Activated CD4-positive, CD25-positive, alpha-beta regulatory T cell (primary cell): Measurements from ENCODE around the gene CD247.

Source experiments
- DNase-seq, 4 experiments: peaks; one replicate each; lab custom pipeline; 2025; lab: John Stamatoyannopoulos, UW

Gene CD247

DNA sequence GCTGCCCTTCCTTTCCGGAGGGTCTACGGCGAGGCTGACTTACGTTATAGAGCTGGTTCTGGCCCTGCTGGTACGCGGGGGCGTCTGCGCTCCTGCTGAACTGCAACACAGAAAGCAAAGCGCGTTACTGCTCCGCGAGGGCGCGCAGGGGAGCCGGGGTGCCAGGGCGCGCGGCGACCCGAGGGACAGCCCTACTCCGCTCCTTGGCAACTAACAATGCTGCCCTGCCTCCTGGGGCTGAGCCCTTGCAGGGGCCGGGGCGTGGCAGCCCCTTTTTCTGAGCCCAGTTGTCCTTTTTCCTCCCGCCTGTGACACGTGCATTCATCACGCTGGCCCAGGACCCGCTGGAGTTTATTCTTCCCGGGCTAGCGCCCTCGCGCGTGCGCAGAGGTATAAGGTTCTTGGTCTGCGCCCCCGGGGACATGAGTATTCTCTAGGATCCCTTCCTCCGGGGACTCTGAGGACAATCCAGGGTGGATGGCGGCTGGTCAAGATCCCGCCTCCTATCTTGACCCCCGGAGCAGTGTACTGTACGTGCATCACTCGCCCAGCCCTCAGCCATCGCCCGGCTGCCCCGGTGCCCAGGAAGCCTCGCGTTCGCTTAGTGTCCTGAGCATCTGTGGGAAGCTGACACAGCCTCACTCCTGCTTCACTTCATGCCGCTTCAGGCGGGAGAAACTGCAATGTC is 78.9 kb downstream of the CD247 start:
- DNase-seq, result no peak

DNA sequence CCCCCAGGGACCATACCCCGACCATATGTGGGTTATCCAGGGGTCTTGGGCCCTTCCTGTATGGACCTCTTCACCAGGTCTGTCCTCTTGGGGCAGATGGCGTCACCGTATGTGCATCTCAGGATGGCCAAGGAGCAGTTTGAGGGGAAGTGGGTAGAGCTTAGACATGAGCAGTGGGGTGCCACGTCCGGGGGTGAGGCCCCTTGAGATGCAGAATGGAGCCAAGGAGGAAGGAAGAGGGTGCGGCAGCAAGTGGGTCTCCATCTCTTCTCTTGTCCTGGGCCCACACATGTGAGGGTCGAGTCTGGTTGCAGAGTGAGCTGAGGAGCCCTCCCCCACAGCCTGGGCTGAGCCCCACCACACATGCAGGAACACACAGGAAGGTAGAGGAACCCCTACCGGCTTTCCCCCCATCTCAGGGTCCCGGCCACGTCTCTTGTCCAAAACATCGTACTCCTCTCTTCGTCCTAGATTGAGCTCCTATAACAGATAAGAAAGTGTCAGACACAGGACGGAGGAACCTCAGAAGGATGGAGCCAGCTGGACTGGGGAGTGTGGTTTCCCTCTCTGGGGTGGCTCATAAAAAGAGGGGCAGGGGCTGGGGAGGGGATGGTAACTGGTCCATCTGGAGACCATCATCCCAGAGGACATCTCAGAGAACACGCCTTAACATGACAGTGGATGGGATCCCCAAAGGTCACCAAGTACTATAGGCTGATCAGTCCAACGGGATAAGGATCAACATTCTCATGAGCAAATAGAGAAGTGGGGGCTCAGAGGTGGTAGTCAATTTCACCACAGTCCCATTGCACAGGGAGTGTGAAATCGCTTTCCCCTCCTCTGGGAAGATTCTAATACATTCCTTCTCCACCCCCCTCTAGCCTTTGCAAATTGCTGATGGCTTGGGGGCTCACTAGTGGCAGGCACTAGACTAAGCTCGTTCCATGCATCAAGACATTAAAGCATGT is 79.9 kb downstream of the CD247 start:
- no peak for DNase-seq

DNA sequence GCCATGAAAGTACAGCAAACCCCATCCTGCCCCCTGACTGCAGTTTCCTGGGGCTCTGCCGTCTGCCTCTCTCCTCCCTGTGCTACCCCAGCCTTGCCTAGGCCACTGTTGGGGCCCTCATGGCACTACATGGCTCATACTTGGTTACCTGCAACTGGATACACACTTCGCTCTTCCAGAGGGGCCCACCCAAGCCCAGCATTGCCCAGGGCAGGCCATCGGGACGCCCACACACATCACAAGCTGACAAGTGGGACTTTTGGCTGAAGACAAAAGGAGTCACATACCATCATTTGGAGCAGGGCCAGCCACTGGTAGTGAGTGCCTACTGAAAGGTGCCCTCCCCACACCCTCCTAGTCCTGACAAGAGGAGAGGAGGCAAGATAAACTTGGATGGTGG is 82.8 kb downstream of the CD247 start:
- no peak for DNase-seq

DNA sequence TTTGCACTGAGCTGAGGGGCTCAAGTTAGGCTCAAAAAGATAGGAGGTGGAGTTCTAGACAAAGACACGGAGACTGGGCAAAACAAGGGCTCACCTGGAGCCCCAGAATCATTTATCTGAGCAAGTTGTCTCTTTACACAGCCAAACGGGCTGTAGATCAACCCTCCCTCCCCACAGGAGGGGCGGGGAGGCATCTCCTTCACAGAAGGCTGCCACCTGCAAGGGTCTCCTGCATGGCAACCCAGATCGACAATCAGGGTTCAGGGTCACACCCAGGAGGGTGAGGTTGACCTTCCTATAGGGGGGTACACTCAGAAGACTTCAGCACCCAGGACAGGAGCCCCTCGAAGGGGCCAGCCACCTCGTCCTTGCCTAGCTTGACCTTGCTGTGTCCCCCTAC is 84.0 kb downstream of the CD247 start:
- no peak for DNase-seq

- DNase-seq, result no peak
Observed at GRCh38 chr1:167433884-167434283, 84.4 kb downstream of the CD247 start.

DNA sequence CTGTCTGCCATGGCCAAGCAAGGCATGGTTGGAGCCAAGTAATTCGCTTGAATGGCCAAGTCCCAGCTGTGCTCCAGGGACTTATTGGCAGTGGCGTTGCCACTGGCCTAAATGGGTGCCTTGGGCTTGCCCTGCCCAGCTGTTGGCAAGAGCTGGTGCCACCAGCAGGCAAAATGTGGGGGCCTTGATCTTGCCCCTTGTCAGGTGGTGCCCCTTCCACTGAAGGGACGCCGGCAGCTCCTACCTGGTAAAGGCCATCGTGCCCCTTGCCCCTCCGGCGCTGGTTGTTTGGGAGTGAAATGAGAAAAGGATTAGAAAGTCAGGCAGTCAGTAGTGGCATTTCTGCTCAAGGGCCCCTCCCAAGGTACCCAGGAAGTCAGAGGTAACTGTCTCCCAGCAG is 85.5 kb downstream of the CD247 start:
- no peak for DNase-seq

DNA sequence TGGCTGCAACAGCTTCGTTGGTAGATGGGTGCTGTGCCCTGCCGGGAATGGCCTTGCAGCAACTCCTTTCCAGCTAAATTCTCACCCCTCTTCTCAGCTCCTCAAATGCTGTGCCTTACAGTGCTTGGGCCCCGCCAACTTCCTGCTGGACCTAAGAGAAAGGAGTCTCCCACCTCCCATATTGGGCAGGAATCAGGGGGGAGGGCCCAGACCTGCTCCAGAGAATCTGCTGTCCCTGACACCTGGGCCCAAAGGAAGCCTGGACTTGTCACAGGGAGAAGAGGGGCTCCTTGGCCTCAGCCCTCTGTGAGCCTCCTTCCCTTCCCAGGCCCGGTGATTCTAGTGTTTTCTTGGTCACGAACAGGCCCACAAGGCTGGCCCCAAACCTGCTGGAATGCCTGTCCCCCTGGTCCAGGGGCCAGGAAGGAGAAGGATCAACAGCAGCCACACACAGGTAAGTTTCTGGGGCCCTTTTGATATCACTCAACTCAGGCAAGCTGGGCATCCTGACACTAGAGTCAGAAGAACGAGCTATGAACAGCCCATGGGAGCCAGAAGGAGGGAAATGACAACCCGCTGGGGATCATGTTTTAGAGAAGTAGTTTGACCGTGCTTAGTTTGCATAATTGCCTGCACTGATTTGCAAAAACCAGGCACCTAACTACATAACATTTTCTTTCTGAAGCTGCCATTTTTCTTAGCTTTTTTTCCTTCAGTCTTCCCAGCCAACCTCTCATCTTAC is 86.2 kb downstream of the CD247 start:
- DNase-seq, result no peak

- no peak for DNase-seq
Observed at GRCh38 chr1:167431261-167431908, 86.9 kb downstream of the CD247 start.

DNA sequence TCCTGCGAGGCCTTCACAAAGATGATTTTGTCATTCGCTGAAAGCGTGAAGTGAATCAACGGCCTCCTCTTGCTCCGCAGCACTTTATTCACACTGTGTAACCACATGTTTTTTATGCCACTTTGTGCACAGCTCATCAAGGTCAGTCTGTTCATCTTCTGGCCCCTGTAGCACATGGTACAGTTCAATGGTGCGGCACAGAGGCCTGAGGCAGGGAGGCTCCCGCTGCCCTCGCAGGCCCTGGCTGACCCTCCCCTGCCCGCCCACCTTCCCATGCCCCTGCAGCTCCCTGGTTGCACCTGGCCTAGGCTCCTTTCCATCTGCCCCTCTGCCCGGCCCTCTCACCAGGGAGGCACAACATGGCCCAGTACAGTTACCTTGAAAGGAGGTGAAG is 87.5 kb downstream of the CD247 start:
- no peak for DNase-seq

DNA sequence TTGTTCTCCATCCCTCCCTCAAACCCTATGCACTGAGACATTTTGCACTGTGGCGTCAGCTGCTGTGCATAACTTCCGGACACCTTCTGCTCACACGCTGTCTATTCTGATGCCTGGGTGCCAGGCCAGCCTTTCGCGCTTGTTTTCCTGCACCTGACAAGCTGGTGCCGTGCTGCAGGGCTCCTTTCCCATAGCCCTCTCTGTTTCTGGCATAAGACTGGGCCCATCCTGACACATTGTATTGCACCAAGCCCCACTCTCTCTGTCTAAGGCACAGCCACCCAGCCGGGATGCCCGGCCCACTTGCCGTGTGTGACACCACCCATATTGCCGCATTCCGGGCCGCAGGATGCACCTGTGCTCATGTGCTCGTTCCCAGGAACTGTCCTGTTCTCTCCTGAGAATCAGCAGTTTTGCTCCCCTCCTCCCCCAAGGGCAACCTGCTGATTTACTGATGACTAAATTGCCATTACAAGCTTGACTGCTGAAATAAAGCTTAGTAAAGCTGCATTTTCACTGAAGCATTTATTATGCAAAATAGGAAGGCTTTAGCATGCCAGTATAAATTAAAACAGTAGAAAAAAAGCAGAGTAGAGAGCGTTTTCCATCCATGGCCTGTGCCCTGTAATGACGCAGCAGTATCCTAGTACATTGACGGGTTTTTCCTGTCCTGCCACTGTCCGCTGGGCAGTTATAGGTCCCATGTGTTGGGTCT is 88.0 kb downstream of the CD247 start:
- no peak for DNase-seq

GRCh38 chr1:167429612-167430011 is 88.7 kb downstream of the CD247 start:
- DNase-seq, result no peak

- DNase-seq, result no peak
Observed at GRCh38 chr1:167428395-167428794, 89.9 kb downstream of the CD247 start.

DNA sequence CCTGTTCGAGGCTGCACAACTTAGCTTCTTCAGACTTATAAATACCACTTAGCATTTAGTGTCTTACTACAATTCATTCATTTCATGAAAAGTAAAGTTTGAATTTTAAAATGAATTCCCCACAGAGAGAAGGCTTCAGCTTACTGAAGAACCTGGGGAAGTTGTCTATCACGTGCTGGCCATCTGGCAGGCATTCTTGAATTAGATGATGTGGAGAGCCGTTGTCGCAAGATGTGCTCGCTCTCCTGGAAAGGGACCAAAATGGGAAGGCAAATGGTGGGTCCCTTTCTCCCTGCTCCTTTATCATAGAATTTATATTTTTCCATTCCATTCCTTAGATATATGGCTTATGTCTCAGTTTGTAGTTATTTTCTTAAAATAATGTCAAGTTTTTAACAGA is 90.5 kb downstream of the CD247 start:
- no peak for DNase-seq

- DNase-seq, result no peak
Observed at GRCh38 chr1:167426716-167427115, 91.6 kb downstream of the CD247 start.

DNA sequence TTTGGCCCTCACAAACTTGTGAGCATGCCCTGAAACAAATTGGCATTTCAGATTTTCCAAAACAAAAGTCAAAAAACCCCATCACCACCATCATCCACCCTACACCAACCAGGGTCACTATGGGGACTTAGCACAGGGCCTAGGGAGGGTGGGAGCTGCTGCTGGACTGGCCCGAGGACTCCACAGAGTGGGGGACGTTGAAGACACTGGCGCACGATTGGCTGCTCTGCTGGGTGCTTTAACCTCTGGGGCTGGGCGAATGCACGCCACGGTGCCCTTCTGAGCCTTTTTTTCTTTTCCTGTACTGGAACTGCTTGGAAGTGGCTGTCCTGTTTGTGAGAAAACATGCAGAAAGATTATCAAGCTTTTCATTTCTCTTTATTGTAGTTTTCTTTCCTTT is 92.8 kb downstream of the CD247 start:
- no peak for DNase-seq

DNA sequence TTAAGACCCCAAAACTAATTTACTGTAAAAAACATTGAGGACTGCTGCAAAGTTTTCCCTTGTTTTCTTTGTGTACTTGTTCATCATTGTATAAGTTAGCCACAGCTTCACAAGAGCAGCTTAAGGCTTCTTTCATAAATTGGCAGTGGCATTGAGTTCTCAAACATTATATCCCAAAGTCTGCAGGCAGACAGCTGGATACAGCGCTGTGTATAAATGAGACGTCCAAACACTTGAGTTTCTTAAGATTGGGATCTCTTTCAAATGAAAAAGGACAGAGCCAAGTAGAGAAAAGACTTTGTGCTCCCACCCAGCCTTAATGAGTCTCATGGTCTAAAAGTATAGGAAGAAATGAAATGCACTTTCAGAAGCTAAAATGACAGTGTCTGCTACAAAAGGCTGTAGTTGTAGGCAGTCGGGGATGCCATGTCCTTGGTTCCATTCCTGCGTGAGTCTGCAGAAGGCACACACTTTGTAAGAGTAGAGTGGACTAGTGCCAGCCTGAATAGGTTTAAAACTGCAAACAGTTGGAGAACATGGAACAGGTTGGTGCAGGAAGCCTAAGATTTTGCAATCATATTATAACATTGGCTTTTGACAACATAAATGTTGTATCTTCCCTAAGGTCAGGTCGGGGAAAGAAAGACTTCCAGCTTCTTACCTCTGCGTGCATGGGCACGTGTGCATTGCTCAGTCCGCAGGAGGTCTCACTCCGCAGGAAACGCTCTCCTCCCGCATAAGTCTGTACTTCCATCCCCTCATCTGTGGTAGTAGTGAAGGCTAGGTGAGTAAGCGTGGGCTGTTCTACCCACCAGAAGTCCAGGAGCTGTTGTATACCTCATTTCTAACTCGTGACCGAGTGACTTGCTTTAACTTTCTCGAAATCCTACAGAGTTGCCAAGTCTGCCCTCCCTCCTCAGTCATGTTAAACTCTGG is 94.4 kb downstream of the CD247 start:
- no peak for DNase-seq

DNA sequence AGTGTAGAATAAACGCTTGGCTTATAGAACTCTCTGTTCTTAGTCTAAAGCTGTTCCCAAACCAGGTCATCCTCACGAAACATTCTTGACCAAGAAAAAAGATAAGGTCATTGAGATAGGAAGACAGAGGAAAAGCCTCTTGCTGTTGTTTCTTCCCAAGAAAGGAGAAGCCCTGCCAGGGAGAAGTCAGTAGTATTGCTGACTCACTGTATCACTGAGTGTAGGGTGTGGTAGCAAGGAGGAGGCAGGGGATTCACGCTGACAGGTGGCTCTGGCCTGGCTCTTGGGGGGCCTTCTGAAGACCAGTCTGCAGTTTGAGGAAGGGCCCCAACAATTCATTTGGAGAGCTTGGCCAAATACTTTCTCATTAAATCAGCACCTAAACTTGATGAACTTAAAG is 97.8 kb downstream of the CD247 start:
- no peak for DNase-seq

GRCh38 chr1:167419245-167419644 is 99.1 kb downstream of the CD247 start:
- DNase-seq, result no peak

DNA sequence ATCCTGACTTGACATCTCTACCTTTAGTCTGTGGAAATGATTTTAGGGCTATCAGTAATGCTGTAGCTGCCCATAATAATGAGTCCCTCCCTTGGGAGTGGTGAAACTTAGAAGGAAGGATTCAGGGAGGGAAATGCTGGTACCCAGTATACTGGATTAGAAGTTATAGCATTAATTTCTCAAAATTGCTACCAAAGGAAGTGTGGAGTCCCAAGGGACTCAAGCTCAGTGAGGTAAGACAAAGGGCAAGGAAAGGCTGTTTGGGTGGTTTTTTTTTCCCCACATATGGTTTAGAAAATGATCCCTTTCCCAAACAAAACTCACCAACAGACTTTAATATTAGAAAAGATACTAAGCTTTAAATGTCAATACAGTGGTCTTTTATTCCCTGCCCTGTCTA is 99.9 kb downstream of the CD247 start:
- no peak for DNase-seq

GRCh38 chr1:167416506-167416905 is 101.8 kb downstream of the CD247 start:
- DNase-seq, result no peak
